H9 (cell line): Measurements from ENCODE around the gene TMED6. TPM values are rescaled to one million over a fixed set of nuclear protein-coding genes. Genes with fewer than 3 reads are reported as not detected.

Experiments
- DNase-seq: peaks from one replicate; pipeline ENCODE4 v3.0.0-alpha.2; 2017
- H2AFZ ChIP-seq: one replicate; pipeline ENCODE4 v1.6.1; 2013; ENCODE audit warnings: mild to moderate bottlenecking, low read length, control low read depth, moderate library complexity
- H2AK5ac ChIP-seq: 2 replicates; pipeline ENCODE4 v1.6.1; 2013; ENCODE audit warnings: low read length, control low read depth, mixed read lengths; ENCODE audit not compliant: insufficient read length
- H2BK120ac ChIP-seq: one replicate; pipeline ENCODE4 v1.6.1; 2013; ENCODE audit warnings: low read depth, mild to moderate bottlenecking, low read length, control low read depth, inconsistent platforms; ENCODE audit not compliant: poor library complexity, severe bottlenecking
- H2BK12ac ChIP-seq: 2 replicates; pipeline ENCODE4 v1.6.1; 2013; ENCODE audit warnings: low read length, control low read depth, mixed read lengths, low read depth; ENCODE audit not compliant: insufficient read length
- H2BK15ac ChIP-seq: 2 replicates; pipeline ENCODE4 v1.6.1; 2013; ENCODE audit warnings: low read depth, low read length, control low read depth
- H2BK20ac ChIP-seq: one replicate; pipeline ENCODE4 v1.6.1; 2013; ENCODE audit warnings: low read depth, mild to moderate bottlenecking, low read length, control low read depth, inconsistent platforms; ENCODE audit not compliant: poor library complexity, severe bottlenecking
- H2BK5ac ChIP-seq: 2 replicates; pipeline ENCODE4 v1.6.1; 2013; ENCODE audit warnings: low read length, control low read depth, mixed read lengths; ENCODE audit not compliant: insufficient read length
- H3K14ac ChIP-seq: 2 replicates; pipeline ENCODE4 v1.6.1; 2013; ENCODE audit warnings: low read length, control low read depth; ENCODE audit not compliant: insufficient read depth
- H3K18ac ChIP-seq: 2 replicates; pipeline ENCODE4 v1.6.1; 2013; ENCODE audit warnings: low read depth, mild to moderate bottlenecking, mixed read lengths, low read length, control low read depth; ENCODE audit not compliant: insufficient read length
- H3K23ac ChIP-seq: 2 replicates; pipeline ENCODE4 v1.6.1; 2013; ENCODE audit warnings: low read length, control low read depth, mixed read lengths, low read depth; ENCODE audit not compliant: insufficient read length
- H3K23me2 ChIP-seq: 2 replicates; pipeline ENCODE4 v1.6.1; 2013; ENCODE audit warnings: low read depth, mild to moderate bottlenecking, mixed read lengths, low read length, control low read depth; ENCODE audit not compliant: insufficient read length, poor library complexity, severe bottlenecking
- H3K27ac ChIP-seq: 2 replicates; pipeline ENCODE4 v1.5.1; 2013; ENCODE audit warnings: low read length, control low read depth, mixed read lengths, low read depth; ENCODE audit not compliant: insufficient read length
- H3K27me3 ChIP-seq: 2 replicates; pipeline ENCODE4 v1.6.1; 2013; ENCODE audit warnings: low read length, control low read depth, inconsistent platforms; ENCODE audit not compliant: insufficient read depth
- H3K4ac ChIP-seq: 2 replicates; pipeline ENCODE4 v1.6.1; 2013; ENCODE audit warnings: low read depth, mild to moderate bottlenecking, control low read depth, inconsistent platforms, low read length, moderate library complexity
- H3K4me1 ChIP-seq: 2 replicates; pipeline ENCODE4 v1.6.1; 2013; ENCODE audit warnings: low read length, control low read depth, inconsistent platforms; ENCODE audit not compliant: insufficient read depth
- H3K4me2 ChIP-seq: 2 replicates; pipeline ENCODE4 v1.6.1; 2013; ENCODE audit warnings: low read length, control low read depth, mixed read lengths; ENCODE audit not compliant: insufficient read length, insufficient read depth
- H3K56ac ChIP-seq: 2 replicates; pipeline ENCODE4 v1.6.1; 2013; ENCODE audit warnings: low read depth, mild to moderate bottlenecking, mixed read lengths, low read length, control low read depth; ENCODE audit not compliant: insufficient read length
- H3K79me1 ChIP-seq: 2 replicates; pipeline ENCODE4 v1.6.1; 2013; ENCODE audit warnings: low read depth, mild to moderate bottlenecking, moderate library complexity, low read length, control low read depth, inconsistent platforms; ENCODE audit not compliant: insufficient read depth, poor library complexity, severe bottlenecking
- H3K79me2 ChIP-seq: 2 replicates; pipeline ENCODE4 v1.6.1; 2013; ENCODE audit warnings: low read length, control low read depth, inconsistent platforms; ENCODE audit not compliant: insufficient read depth
- H3K9ac ChIP-seq: 2 replicates; pipeline ENCODE4 v1.6.1; 2013; ENCODE audit warnings: low read length, control low read depth, mixed read lengths; ENCODE audit not compliant: insufficient read length; ENCODE audit errors: extremely low read depth
- H3K9me3 ChIP-seq: one replicate; pipeline ENCODE4 v1.6.1; 2013; ENCODE audit warnings: low read depth, low read length, inconsistent platforms; ENCODE audit not compliant: control insufficient read depth
- H3T11ph ChIP-seq: one replicate; pipeline ENCODE4 v1.6.1; 2013; ENCODE audit warnings: mild to moderate bottlenecking, low read length, control low read depth, inconsistent platforms
- H4K20me1 ChIP-seq: one replicate; pipeline ENCODE4 v1.6.1; 2013; ENCODE audit not compliant: control insufficient read depth, insufficient read length, insufficient read depth
- H4K5ac ChIP-seq: 2 replicates; pipeline ENCODE4 v1.6.1; 2013; ENCODE audit warnings: low read depth, mild to moderate bottlenecking, mixed read lengths, low read length, control low read depth; ENCODE audit not compliant: insufficient read length
- H4K8ac ChIP-seq: replicated peaks from 2 replicates; pipeline ENCODE4 v1.6.1; 2013; ENCODE audit warnings: low read length, control low read depth, mixed read lengths, low read depth; ENCODE audit not compliant: insufficient read length
- H4K91ac ChIP-seq: 2 replicates; pipeline ENCODE4 v1.6.1; 2013; ENCODE audit warnings: low read depth, mild to moderate bottlenecking, moderate library complexity, mixed read lengths, low read length, control low read depth; ENCODE audit not compliant: insufficient read length
- H3K27ac Mint-ChIP-seq, 3 experiments: 2 replicates in 2 of 3; 3 replicates in 1 of 3; pipeline ENCODE4 v1.8.0; 2020 to 2021; ENCODE audit warnings: mixed read lengths in 3 of 3, mild to moderate bottlenecking in 1 of 3, moderate library complexity in 1 of 3
- H3K27me3 Mint-ChIP-seq: 2 replicates; pipeline ENCODE4 v1.8.0; 2021; ENCODE audit warnings: low read depth, mild to moderate bottlenecking, moderate library complexity, mixed read lengths
- H3K36me3 Mint-ChIP-seq, 3 experiments: 2 replicates in 2 of 3; 3 replicates in 1 of 3; pipeline ENCODE4 v1.8.0; 2020 to 2021; ENCODE audit warnings: low read depth in 3 of 3, mixed read lengths in 3 of 3; ENCODE audit not compliant: insufficient read depth in 1 of 3
- H3K4me1 Mint-ChIP-seq, 2 experiments: 2 replicates each; pipeline ENCODE4 v1.8.0; 2020; ENCODE audit warnings: mixed read lengths in 2 of 2
- H3K4me3 Mint-ChIP-seq, 2 experiments: 2 replicates in 1 of 2; 3 replicates in 1 of 2; pipeline ENCODE4 v1.8.0; 2020 to 2021; ENCODE audit warnings: mild to moderate bottlenecking in 2 of 2, mixed read lengths in 2 of 2, moderate library complexity in 1 of 2
- H3K9me3 Mint-ChIP-seq, 2 experiments: 2 replicates in 1 of 2; 3 replicates in 1 of 2; pipeline ENCODE4 v1.8.0; 2020; ENCODE audit warnings: mild to moderate bottlenecking in 2 of 2, mixed read lengths in 2 of 2, moderate library complexity in 1 of 2
- WGBS: extraction: QIAGEN DNeasy Blood & Tissue Kit; methylation state at CpG from one replicate; pipeline ENCODE4 v1.1.7; 2013; ENCODE audit warnings: missing lambda C conversion rate, low lambda C conversion rate, mixed read lengths; ENCODE audit not compliant: insufficient read length; ENCODE audit errors: extremely low coverage; 5-methylcytosine and 5-hydroxymethylcytosine counted together
- total RNA-seq: library from RNA; stranded (reverse); gene quantifications from 2 replicates; pipeline ENCODE4 v1.2.1, GENCODE V29; 2021
- TF ChIP-seq, protein P1 (sequence below): fragments of 200-600 bp; sonication (generic); conservative IDR thresholded peaks from 3 replicates; pipeline ENCODE4 v1.8.0; 2021; ENCODE audit warnings: antibody characterized with exemption, mild to moderate bottlenecking

The TMED6 gene
- total RNA-seq, 1 experiment from 2014 or later = 0.31 TPM

DNA sequence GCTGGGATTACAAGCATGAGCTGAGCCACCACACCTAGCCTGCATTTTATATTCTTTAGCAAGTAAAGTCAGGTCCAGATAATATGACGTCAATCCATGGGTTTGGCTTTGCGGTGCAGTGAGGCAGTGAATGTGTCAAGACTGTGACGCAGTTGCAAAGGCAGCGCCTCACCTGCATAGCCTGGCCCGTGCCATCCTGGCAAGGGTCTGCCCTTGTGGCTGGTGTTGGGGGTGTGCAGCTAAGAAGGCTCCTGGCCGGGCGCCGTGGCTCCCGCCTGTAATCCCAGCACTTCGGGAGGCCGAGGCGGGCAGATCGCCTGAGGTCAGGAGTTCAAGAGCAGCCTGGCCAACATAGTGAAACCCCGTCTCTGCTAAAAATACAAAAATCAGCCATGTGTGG, 28.2 kb downstream of the TMED6 start:
- Histone ChIP-seq H3K27me3 (no peaks in the 10 kb centered on the region), H4K20me1 (no peaks in the 10 kb centered on the region), H3K79me1 (peaks cover under 1% of the 10 kb centered on the region), H4K91ac (no peak overlapping the region), H3K4me2 (no peak overlapping the region), H3K4me1 (no peaks in the 10 kb centered on the region), H3K56ac (no peak overlapping the region), H4K8ac (no peak overlapping the region), H3K23me2 (no peaks in the 10 kb centered on the region), H4K5ac (no peak overlapping the region), H2BK5ac (no peak overlapping the region), H3K9ac (no peak overlapping the region), H2AK5ac (no peak overlapping the region), H3K18ac (no peak overlapping the region), H2BK20ac (no peak overlapping the region), H2BK120ac (no peak overlapping the region), H3K9me3 (no peaks in the 10 kb centered on the region), H2BK15ac (no peak overlapping the region), H3K14ac (no peak overlapping the region), H3K27ac (no peak overlapping the region), H2AFZ (no peak overlapping the region), H3T11ph (no peak overlapping the region), H2BK12ac (no peak overlapping the region), H3K79me2 (peaks cover 4% of the 10 kb centered on the region; the same call in 1 of the 2 replicates), H3K23ac (no peak overlapping the region), H3K4ac (no peak overlapping the region)
- no peak for DNase-seq
- TF ChIP-seq, protein P1, sequence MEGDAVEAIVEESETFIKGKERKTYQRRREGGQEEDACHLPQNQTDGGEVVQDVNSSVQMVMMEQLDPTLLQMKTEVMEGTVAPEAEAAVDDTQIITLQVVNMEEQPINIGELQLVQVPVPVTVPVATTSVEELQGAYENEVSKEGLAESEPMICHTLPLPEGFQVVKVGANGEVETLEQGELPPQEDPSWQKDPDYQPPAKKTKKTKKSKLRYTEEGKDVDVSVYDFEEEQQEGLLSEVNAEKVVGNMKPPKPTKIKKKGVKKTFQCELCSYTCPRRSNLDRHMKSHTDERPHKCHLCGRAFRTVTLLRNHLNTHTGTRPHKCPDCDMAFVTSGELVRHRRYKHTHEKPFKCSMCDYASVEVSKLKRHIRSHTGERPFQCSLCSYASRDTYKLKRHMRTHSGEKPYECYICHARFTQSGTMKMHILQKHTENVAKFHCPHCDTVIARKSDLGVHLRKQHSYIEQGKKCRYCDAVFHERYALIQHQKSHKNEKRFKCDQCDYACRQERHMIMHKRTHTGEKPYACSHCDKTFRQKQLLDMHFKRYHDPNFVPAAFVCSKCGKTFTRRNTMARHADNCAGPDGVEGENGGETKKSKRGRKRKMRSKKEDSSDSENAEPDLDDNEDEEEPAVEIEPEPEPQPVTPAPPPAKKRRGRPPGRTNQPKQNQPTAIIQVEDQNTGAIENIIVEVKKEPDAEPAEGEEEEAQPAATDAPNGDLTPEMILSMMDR = no peak
- no peak overlapping the region for H3K4me3 Mint-ChIP-seq
- no CpG with 5 or more reads among the region's 14 CpGs for WGBS
- no peaks in the 10 kb centered on the region for H3K27me3 Mint-ChIP-seq
- H3K4me1 Mint-ChIP-seq = peaks cover 6 to 12% of the 10 kb centered on the region in 2 experiments; a peak in 3 of 4 replicates
- H3K27ac Mint-ChIP-seq = no peak overlapping the region
- peaks cover 48 to 97% (median 86%) of the 10 kb centered on the region in 3 experiments for H3K36me3 Mint-ChIP-seq
- H3K9me3 Mint-ChIP-seq = no peaks in the 10 kb centered on the region
